ENCODE measurements around the gene TRAPPC11.

DNA sequence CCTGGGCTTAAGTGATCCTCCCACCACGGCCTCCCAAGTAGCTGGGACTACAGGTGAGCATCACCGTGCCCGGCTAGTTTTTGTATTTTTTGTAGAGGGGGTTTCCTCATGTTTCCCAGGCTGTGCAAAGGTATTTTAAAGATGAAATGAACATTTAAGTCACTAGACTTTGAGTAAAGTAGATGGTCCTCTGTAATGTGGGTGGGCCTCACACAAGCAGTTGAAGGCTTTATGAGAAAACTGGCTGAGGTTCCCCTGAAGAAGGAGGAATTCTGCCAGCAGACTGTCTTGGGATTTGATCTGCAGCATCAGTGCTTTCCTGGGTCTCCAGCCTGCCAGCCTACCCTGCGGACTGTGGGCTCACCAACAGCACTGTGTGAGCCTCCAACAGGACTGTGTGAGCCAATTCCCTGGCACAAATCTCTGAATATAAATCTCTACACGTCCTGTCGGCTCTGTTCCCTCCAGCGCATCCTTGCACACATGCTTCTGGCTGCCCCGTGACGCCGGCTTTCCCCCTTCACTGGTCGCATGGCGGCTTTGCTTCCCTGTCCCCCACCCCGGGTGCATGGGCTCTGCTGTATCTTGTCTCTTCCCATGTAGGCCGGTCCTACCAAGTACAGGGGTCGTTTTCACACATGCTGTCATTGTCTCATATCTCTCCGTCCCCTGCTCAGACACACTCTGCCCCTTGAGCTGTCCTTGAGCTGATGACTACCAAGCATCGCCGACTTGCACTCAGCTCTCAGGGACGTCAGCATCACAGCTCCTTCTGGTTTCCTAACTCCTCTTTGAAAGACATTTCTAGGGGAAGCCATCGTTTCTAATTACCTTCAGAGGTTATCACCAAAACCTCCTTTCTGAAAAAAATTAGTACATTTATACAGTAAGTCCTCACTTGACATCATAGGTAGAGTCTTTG lies 46.5 kb upstream of the TRAPPC11 start:
- TF ChIP-seq SIN3A (IDR thresholded peaks at IDR 0.05; ENCODE audit: low read depth) (no peak), CTCF (IDR thresholded peaks at IDR 0.05 in 2 of 3, conservative IDR thresholded peaks at IDR 0.05 in 1 of 3; ENCODE audit: borderline replicate concordance in 1 of 3, insufficient read depth in 1 of 3, low read depth in 2 of 3, low read length in 2 of 3) (no peak), MAX (IDR thresholded peaks at IDR 0.05) (no peak), POLR2AphosphoS5 (IDR thresholded peaks at IDR 0.05; ENCODE audit: low read depth, low read length) (no peak)
- TF ChIP-seq, protein P1, sequence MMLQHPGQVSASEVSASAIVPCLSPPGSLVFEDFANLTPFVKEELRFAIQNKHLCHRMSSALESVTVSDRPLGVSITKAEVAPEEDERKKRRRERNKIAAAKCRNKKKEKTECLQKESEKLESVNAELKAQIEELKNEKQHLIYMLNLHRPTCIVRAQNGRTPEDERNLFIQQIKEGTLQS (IDR thresholded peaks at IDR 0.05) = no peak
